Peyer's patch (tissue), 4 donors: Measurements from ENCODE around the gene KLHDC8A.

Experiments
- CTCF ChIP-seq, 6 experiments: fragments of 450-650 bp in 4 of 6; fragments of 200-600 bp in 2 of 6; sonication (generic) in 1 of 6; IDR thresholded peaks; one replicate each; pipeline ENCODE4 v1.5.1; 2017 to 2019; ENCODE audit warnings: antibody characterized with exemption in 6 of 6, mild to moderate bottlenecking in 3 of 6, moderate library complexity in 1 of 6
- POLR2A ChIP-seq, 2 donors: fragments of 450-650 bp; IDR thresholded peaks; one replicate each; pipeline ENCODE4 v1.5.1; 2017; ENCODE audit warnings: antibody characterized with exemption in 2 of 2, mild to moderate bottlenecking in 2 of 2, moderate library complexity in 2 of 2

- TF ChIP-seq CTCF (IDR thresholded peaks at IDR 0.05) (no peak), POLR2A (IDR thresholded peaks at IDR 0.05) (no peak)
Observed at GRCh38 chr1:205344066-205344928, 12.4 kb downstream of the KLHDC8A start.
